Hippocampal formation (tissue), 2 donors: ENCODE data around the gene GPR183.

Source experiments
- DNase-seq, 2 donors: peaks; one replicate each; lab custom pipeline; 2025; lab: John Stamatoyannopoulos, UW

The GPR183 gene

DNA sequence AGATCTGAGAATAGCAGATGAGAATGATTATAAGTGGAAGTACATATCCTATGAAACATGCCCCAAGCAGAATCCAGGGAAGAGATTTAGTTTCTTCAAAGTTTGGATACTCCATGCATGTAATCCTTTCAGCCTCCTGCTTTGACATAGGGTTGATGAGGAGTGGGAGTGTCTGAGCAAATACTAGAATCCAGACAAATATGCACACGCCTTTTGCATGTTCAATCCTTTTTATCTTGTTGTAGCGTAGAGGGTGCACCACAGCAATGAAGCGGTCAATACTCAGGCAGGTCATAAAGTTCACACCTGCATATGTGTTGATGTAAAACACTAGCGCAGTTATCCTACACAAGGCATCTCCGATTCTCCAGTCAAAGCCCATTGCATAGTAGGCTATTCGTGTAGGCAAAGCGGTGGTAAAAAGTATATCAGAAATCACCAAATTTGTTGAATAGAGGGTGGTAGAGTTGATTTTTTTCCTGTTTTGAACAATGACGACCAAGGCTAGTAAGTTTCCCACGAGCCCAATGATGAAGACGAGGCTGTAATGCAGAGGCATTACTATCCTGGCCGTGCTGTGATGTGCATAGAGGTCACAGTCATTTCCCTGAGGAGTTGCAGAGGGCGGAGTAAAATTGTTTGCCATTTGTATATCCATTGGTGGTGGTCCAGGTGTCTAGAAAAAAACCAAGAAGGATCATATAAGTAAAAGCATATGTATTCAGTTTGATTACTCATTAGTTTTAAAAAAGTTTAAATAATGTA is 11.5 kb downstream of the GPR183 start:
- DNase-seq, result no peak

GRCh38 chr13:99294958-99295357 is 12.2 kb downstream of the GPR183 start:
- DNase-seq, result no peak

GRCh38 chr13:99294198-99294597 is 13.0 kb downstream of the GPR183 start:
- no peak for DNase-seq

- DNase-seq, result no peak
Observed at GRCh38 chr13:99293178-99293577, 14.0 kb downstream of the GPR183 start.

DNA sequence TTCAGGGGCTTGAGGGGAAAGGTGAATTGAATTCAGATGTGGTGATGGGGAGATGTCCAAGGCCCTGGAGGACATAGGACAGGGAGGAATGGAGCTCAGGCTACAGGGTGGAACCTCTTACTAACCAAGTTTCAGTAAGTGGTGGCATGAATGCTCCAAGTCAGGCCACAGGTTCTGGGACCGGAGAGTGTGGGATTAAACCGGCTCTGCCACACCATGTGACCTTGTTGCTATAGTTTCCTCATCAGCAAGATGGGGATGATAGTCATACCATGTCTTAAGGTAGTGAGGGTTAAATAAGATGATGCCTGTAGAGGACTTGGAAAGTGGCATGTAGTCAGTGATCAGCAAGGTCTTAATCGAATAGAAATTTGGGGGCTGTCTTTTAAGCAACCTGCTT is 16.3 kb downstream of the GPR183 start:
- DNase-seq, result no peak

DNA sequence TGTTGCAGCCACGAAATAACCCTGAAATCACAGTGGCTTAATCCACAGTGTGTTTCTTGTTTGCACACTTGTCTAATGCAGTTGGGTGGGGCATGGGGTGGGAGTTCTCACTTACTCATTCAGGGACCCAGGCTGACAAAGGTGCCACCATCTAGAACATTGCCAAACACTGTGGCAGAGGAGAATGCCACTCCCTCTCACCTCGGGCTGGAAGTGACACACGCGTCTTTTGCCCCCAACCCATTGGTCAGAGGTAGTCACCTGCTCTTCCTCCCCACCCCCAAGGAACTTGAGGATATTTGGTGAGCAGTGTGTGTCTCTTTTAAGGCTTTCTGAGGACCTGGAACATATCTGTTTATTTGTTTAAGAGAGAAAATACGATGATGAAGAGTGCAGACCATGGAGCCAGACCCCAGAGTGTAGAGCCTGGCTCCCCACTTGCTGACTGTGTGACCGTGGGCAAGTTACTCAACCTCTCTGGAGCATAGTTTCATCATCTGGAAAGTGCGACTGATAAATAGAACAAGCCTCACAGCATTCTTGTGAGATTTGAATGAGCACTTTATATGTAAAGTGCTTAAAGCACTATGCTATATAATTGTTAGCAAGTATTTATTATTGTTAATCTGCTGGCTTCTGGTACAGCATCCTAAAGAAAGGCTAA is 17.4 kb downstream of the GPR183 start:
- DNase-seq, result no peak

DNA sequence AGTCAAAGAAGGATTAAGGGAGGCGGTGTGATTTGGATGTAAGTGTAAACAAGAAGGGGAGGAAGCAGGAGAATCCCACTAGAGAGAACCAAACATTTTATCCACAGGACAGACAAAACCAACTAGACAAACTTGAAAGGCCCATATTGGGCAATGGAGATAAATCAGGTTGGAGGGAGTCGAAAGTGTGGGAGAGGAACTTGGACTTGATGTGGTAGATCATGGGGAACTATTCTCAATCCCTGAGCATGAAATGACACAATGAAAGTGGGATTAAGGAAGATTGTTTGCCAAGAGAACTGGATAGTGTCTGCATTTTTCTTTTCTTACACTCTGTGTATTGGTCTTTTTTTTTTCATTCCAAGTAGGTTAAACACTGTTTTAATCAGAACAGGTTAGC is 17.9 kb downstream of the GPR183 start:
- no peak for DNase-seq

DNA sequence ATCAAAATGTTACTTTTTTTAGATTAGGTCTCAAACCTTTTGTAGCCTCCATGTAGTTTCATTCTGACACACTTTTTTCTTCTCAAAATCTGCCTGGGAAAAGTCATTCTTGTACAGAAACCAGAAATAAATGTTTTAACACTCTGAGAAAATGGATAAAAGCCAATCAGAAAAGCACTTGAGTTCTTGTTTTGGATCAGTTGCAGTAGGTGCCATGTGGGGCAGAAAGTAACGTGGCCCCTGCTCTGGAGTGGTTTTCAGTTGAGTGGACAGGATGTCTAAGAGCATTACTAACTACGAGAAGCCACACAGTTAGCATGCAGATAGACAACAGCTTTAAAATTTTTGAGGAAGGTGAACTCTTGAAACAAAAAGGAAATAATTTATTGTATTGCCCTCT is 19.1 kb downstream of the GPR183 start:
- DNase-seq, result no peak

DNA sequence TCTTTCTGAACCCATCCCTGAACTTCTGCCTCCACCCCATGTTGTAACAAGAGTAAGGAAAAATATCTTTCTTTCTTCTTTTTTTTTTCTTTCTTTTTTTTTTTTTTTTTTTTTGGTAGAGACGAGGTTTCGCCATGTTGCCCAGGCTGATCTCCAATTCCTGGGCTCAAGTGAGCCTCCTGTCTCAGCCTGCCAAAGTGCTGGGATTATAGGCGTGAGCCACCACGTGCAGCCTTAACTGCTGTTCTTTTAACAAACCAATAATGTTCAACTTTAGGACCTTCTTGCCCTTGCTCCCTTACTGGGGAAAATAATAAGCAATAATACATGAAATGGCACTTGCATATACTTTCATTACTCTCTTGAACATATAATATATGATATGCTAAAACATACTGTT is 19.6 kb downstream of the GPR183 start:
- DNase-seq, result no peak

DNA sequence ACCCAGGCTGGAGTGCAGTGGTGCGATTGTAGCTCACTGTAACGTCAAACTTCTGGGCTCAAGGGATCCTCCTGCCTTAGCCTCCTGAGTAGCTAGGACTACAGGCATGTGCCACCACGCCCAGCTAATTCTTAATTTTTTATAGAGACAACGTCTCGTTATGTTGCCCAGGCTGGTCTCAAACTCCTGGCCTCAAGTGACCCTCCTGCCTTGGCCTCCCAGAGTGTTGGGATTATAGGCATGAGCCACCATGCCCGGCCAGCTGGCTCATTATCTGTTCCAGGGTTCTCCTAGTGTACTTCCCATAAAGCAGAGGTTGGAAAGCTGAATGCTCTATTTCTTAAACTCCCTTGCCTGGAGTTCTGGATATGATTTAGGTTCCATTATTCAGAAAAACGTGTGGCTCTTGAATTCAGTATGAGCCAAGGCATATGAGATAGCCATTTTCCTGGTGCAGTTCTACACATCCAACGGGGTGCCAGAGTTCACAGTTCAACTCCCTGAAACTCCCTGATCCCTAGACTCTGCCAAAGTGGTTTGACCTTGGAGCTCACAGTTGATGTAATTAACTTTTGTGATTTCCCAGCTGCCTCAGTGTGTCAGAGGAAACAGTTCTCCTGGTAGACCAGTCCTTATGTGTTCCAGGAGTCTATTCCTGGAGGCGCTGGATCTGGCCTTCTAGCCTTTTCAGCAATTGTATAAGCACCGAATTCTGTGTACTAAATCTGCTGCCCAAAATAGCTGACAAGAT is 21.6 kb downstream of the GPR183 start:
- no peak for DNase-seq

- DNase-seq, result no peak
Observed at GRCh38 chr13:99282264-99283231, 24.7 kb downstream of the GPR183 start.

DNA sequence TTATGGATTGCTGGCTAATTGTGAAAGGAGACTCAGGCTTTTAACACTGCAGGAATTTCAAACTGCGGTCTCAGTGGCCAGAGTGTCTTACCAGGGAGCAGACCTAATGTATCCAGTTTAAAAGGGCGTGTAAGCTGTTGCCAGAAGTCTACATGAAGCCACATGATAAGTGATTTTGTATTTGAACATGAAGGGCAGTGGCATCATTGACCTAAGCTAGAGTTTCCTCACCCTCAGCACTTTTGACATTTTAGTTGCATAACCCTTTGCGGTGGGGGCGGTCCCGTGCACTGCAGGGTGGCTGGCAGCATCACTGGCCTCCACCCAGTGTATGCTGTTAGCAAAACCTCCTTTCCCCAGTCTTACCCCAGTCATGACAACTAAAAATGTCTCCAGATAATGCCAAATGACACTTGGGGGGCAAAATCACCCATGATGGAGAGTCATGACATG is 25.4 kb downstream of the GPR183 start:
- no peak for DNase-seq

GRCh38 chr13:99280166-99280565 is 27.0 kb downstream of the GPR183 start:
- DNase-seq, result no peak

- no peak for DNase-seq
Observed at GRCh38 chr13:99279637-99280036, 27.6 kb downstream of the GPR183 start.

GRCh38 chr13:99278843-99279242 is 28.4 kb downstream of the GPR183 start:
- no peak for DNase-seq

DNA sequence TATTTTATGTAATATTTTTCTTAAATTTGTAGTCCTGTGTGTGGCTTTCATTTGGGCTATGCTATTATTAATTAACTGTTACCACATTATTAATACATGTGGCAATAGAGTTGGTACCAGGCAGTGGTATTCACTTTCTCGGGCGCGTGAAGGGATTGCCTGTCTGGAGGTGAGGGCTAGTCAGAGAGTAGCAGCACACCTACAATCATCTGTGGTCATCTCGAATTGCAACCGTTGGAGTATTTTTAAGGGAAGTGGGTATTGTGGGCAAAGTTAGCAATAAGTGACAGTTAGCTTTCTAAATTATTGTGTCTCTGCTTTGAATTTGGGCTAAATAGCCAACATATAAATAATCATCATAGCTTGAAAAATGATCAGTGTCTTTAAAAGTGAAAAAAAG is 29.0 kb downstream of the GPR183 start:
- DNase-seq, result no peak

- DNase-seq, result no peak
Observed at GRCh38 chr13:99277629-99278028, 29.6 kb downstream of the GPR183 start.

DNA sequence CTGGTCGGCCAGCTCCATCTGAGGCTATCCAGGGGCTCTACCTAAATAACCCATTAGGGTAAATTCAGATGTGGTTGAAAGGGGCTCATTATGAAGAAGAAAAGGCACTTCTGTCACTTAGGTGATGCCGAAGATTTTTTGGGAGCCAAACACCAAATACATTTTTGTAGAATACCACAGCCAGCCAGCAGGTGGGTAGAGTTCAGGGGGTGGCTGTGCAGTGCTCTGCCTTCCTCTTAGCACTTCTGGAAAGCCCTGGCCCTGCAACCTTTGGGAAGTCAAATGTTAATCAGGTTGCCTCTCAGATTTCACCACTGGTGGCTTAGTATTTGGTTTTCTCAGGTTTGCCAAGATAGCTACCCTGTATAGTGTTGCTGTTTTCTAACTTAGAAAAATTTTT is 30.5 kb downstream of the GPR183 start:
- DNase-seq, result no peak

GRCh38 chr13:99275093-99275469 is 32.1 kb downstream of the GPR183 start:
- DNase-seq, result no peak

DNA sequence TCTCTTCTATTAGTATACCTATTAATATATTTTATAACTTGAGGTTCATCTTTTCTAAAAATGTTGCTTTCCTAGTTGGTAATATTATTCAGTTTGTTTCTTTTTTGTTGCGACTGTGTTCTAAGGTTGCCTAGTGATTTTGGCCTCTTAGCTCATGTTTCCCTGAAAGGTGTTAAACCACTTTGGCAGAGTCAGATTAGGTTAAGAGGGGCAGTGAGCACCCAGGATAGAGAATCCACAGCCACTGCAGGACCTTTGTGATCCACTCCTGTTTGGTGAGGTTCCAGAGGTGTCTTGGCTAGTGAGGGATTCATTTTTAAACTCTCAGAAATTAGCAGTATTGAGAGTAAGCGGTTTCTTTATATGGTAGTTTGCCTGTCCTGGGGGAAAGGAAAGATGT is 34.1 kb downstream of the GPR183 start:
- no peak for DNase-seq

- DNase-seq, result no peak
Observed at GRCh38 chr13:99272481-99272880, 34.7 kb downstream of the GPR183 start.

- no peak for DNase-seq
Observed at GRCh38 chr13:99271249-99271648, 36.0 kb downstream of the GPR183 start.
